Mesendoderm (in vitro differentiated cells): Measurements from ENCODE around the gene NIPBL.

ENCODE experiments used
- DNase-seq: peaks from one replicate; pipeline ENCODE4 v3.0.0; 2013
- H2AK5ac ChIP-seq: 2 replicates; pipeline ENCODE4 v1.6.1; 2013; ENCODE audit warnings: low read length, inconsistent platforms
- H2BK120ac ChIP-seq: 2 replicates; pipeline ENCODE4 v1.6.1; 2013; ENCODE audit warnings: low read depth, mild to moderate bottlenecking, low read length, moderate library complexity, mixed read lengths
- H2BK15ac ChIP-seq: replicated peaks from 2 replicates; pipeline ENCODE4 v1.6.1; 2013; ENCODE audit warnings: low read depth, mild to moderate bottlenecking, moderate library complexity
- H2BK5ac ChIP-seq: 2 replicates; pipeline ENCODE4 v1.6.1; 2013; ENCODE audit warnings: low read length, inconsistent platforms
- H3K18ac ChIP-seq: 2 replicates; pipeline ENCODE4 v1.6.1; 2013; ENCODE audit warnings: mild to moderate bottlenecking, low read length, mixed read lengths
- H3K23ac ChIP-seq: one replicate; pipeline ENCODE4 v1.6.1; 2013; ENCODE audit warnings: low read length
- H3K27ac ChIP-seq: 2 replicates; pipeline ENCODE4 v1.5.1; 2013; ENCODE audit warnings: low read depth, mild to moderate bottlenecking, inconsistent platforms, low read length, moderate library complexity
- H3K27me3 ChIP-seq: 2 replicates; pipeline ENCODE4 v1.6.1; 2013; ENCODE audit warnings: low read length, control low read depth, mild to moderate bottlenecking, inconsistent platforms; ENCODE audit not compliant: insufficient read depth, poor library complexity
- H3K36me3 ChIP-seq: 2 replicates; pipeline ENCODE4 v1.6.1; 2013; ENCODE audit warnings: low read length, inconsistent platforms; ENCODE audit not compliant: control insufficient read depth, insufficient read depth
- H3K4ac ChIP-seq: one replicate; pipeline ENCODE4 v1.6.1; 2013; ENCODE audit warnings: low read depth, mild to moderate bottlenecking, low read length, moderate library complexity
- H3K4me1 ChIP-seq: 2 replicates; pipeline ENCODE4 v1.6.1; 2013; ENCODE audit warnings: low read depth, low read length, inconsistent platforms; ENCODE audit not compliant: control insufficient read depth
- H3K4me2 ChIP-seq: 2 replicates; pipeline ENCODE4 v1.6.1; 2013; ENCODE audit warnings: low read length
- H3K4me3 ChIP-seq: 2 replicates; pipeline ENCODE4 v1.5.1; 2013; ENCODE audit warnings: mild to moderate bottlenecking, low read length
- H3K56ac ChIP-seq: one replicate; pipeline ENCODE4 v1.6.1; 2013; ENCODE audit warnings: low read length
- H3K79me1 ChIP-seq: 2 replicates; pipeline ENCODE4 v1.6.1; 2013; ENCODE audit warnings: low read length, inconsistent platforms
- H3K79me2 ChIP-seq: 2 replicates; pipeline ENCODE4 v1.6.1; 2013; ENCODE audit warnings: mild to moderate bottlenecking, low read length; ENCODE audit not compliant: control insufficient read depth, insufficient read depth
- H3K9ac ChIP-seq: 2 replicates; pipeline ENCODE4 v1.6.1; 2013; ENCODE audit warnings: low read length, inconsistent platforms
- H4K5ac ChIP-seq: one replicate; pipeline ENCODE4 v1.6.1; 2013; ENCODE audit warnings: low read length
- H4K8ac ChIP-seq: one replicate; pipeline ENCODE4 v1.6.1; 2013; ENCODE audit warnings: low read depth, mild to moderate bottlenecking, control low read depth, low read length, moderate library complexity
- WGBS: extraction: QIAGEN DNeasy Blood & Tissue Kit; methylation state at CpG from one replicate; pipeline ENCODE4 v1.1.7; 2013; ENCODE audit warnings: low lambda C conversion rate, missing lambda C conversion rate; ENCODE audit not compliant: insufficient coverage; ENCODE audit errors: extremely low coverage; 5-methylcytosine and 5-hydroxymethylcytosine counted together

NIPBL gene

GRCh38 chr5:36932056-36932455 is 55.5 kb downstream of the NIPBL start:
- Histone ChIP-seq H3K4ac (no peak overlapping the region), H4K5ac (no peak overlapping the region), H3K18ac (no peak overlapping the region), H3K56ac (no peak overlapping the region), H2BK15ac (no peak overlapping the region), H3K23ac (no peak overlapping the region), H2BK120ac (no peak overlapping the region), H3K4me1 (no peaks in the 10 kb centered on the region), H3K79me2 (peaks cover 23% of the 10 kb centered on the region), H3K4me3 (no peak overlapping the region), H3K27me3 (no peaks in the 10 kb centered on the region), H3K79me1 (peaks cover 5% of the 10 kb centered on the region), H4K8ac (no peak overlapping the region), H3K9ac (no peak overlapping the region), H3K27ac (no peak overlapping the region), H2AK5ac (no peak overlapping the region), H2BK5ac (no peak overlapping the region), H3K36me3 (no peaks in the 10 kb centered on the region), H3K4me2 (no peak overlapping the region)
- no peak for DNase-seq
- no CpG with 5 or more reads among the region's 4 CpGs for WGBS

- Histone ChIP-seq H3K36me3 (no peaks in the 10 kb centered on the region), H3K79me2 (peaks cover 20% of the 10 kb centered on the region), H4K8ac (no peak overlapping the region), H2BK120ac (no peak overlapping the region), H3K23ac (no peak overlapping the region), H3K27ac (no peak overlapping the region), H3K4me3 (no peak overlapping the region), H3K18ac (no peak overlapping the region), H3K79me1 (peaks cover 5% of the 10 kb centered on the region), H3K4ac (no peak overlapping the region), H2AK5ac (no peak overlapping the region), H3K4me1 (no peaks in the 10 kb centered on the region), H3K9ac (no peak overlapping the region), H3K4me2 (no peak overlapping the region), H3K56ac (no peak overlapping the region), H2BK5ac (no peak overlapping the region), H3K27me3 (no peaks in the 10 kb centered on the region), H4K5ac (no peak overlapping the region), H2BK15ac (no peak overlapping the region)
- no peak for DNase-seq
- whole genome bisulfite sequencing, result no CpG with 5 or more reads among the region's 1 CpG
Observed at GRCh38 chr5:36932699-36933098, 56.1 kb downstream of the NIPBL start.

GRCh38 chr5:36934740-36935356 is 58.3 kb downstream of the NIPBL start:
- no peak for DNase-seq
- no peak overlapping the region for H3K56ac ChIP-seq
- no peak overlapping the region for H2BK120ac ChIP-seq
- H3K4me3 ChIP-seq, result no peak overlapping the region
- H3K4me1 ChIP-seq, result no peaks in the 10 kb centered on the region
- peaks cover 14% of the 10 kb centered on the region for H3K79me1 ChIP-seq
- no peak overlapping the region for H3K9ac ChIP-seq
- no peak overlapping the region for H3K18ac ChIP-seq
- no peak overlapping the region for H3K27ac ChIP-seq
- no peaks in the 10 kb centered on the region for H3K36me3 ChIP-seq
- peaks cover 30% of the 10 kb centered on the region for H3K79me2 ChIP-seq
- no peak overlapping the region for H2BK5ac ChIP-seq
- no peak overlapping the region for H3K4me2 ChIP-seq
- no CpG with 5 or more reads among the region's 3 CpGs for WGBS
- no peak overlapping the region for H2AK5ac ChIP-seq
- H3K27me3 ChIP-seq, result no peaks in the 10 kb centered on the region
- no peak overlapping the region for H3K4ac ChIP-seq
- H4K8ac ChIP-seq, result no peak overlapping the region
- no peak overlapping the region for H2BK15ac ChIP-seq
- no peak overlapping the region for H4K5ac ChIP-seq
- H3K23ac ChIP-seq, result no peak overlapping the region

GRCh38 chr5:36935805-36936204 is 59.2 kb downstream of the NIPBL start:
- no peak overlapping the region for H4K8ac ChIP-seq
- peaks cover 14% of the 10 kb centered on the region for H3K79me1 ChIP-seq
- no peak overlapping the region for H3K23ac ChIP-seq
- H3K9ac ChIP-seq, result no peak overlapping the region
- WGBS, result no CpG with 5 or more reads among the region's 1 CpG
- H3K79me2 ChIP-seq, result peaks cover 32% of the 10 kb centered on the region
- no peaks in the 10 kb centered on the region for H3K27me3 ChIP-seq
- no peak overlapping the region for H3K4me3 ChIP-seq
- DNase-seq, result no peak
- H3K27ac ChIP-seq, result no peak overlapping the region
- no peaks in the 10 kb centered on the region for H3K36me3 ChIP-seq
- H3K4ac ChIP-seq, result no peak overlapping the region
- no peak overlapping the region for H3K56ac ChIP-seq
- no peak overlapping the region for H3K18ac ChIP-seq
- no peak overlapping the region for H2BK5ac ChIP-seq
- no peak overlapping the region for H2BK15ac ChIP-seq
- H3K4me2 ChIP-seq, result no peak overlapping the region
- no peak overlapping the region for H2AK5ac ChIP-seq
- H3K4me1 ChIP-seq, result no peaks in the 10 kb centered on the region
- no peak overlapping the region for H2BK120ac ChIP-seq
- no peak overlapping the region for H4K5ac ChIP-seq

GRCh38 chr5:36936309-36936708 is 59.7 kb downstream of the NIPBL start:
- H3K23ac ChIP-seq, result no peak overlapping the region
- H2BK5ac ChIP-seq, result no peak overlapping the region
- H3K4me2 ChIP-seq, result no peak overlapping the region
- no peak overlapping the region for H4K5ac ChIP-seq
- H2BK120ac ChIP-seq, result no peak overlapping the region
- H3K4ac ChIP-seq, result no peak overlapping the region
- peaks cover 14% of the 10 kb centered on the region for H3K79me1 ChIP-seq
- H3K18ac ChIP-seq, result no peak overlapping the region
- H3K4me1 ChIP-seq, result no peaks in the 10 kb centered on the region
- no peak overlapping the region for H3K56ac ChIP-seq
- H3K27ac ChIP-seq, result no peak overlapping the region
- no peak overlapping the region for H3K9ac ChIP-seq
- H3K27me3 ChIP-seq, result no peaks in the 10 kb centered on the region
- peaks cover 30% of the 10 kb centered on the region for H3K79me2 ChIP-seq
- DNase-seq, result no peak
- no peak overlapping the region for H3K4me3 ChIP-seq
- no peak overlapping the region for H2AK5ac ChIP-seq
- no CpG with 5 or more reads among the region's 3 CpGs for WGBS
- no peak overlapping the region for H4K8ac ChIP-seq
- no peak overlapping the region for H2BK15ac ChIP-seq
- no peaks in the 10 kb centered on the region for H3K36me3 ChIP-seq

- Histone ChIP-seq H3K79me2 (peaks cover 25% of the 10 kb centered on the region), H3K4me2 (no peak overlapping the region)
- WGBS, result no CpG with 5 or more reads among the region's 5 CpGs
Observed at GRCh38 chr5:36938129-36938528, 61.6 kb downstream of the NIPBL start.

More at GRCh38 chr5:36938129-36938528, 61.6 kb downstream of the NIPBL start:
- DNase-seq, result no peak
- no peaks in the 10 kb centered on the region for H3K27me3 ChIP-seq
- H3K4me3 ChIP-seq, result no peak overlapping the region
- H3K56ac ChIP-seq, result no peak overlapping the region
- no peak overlapping the region for H4K8ac ChIP-seq
- no peak overlapping the region for H2BK5ac ChIP-seq
- H3K27ac ChIP-seq, result no peak overlapping the region
- no peaks in the 10 kb centered on the region for H3K4me1 ChIP-seq
- H4K5ac ChIP-seq, result no peak overlapping the region
- no peak overlapping the region for H3K23ac ChIP-seq
- H3K36me3 ChIP-seq, result no peaks in the 10 kb centered on the region
- H3K4ac ChIP-seq, result no peak overlapping the region
- H2AK5ac ChIP-seq, result no peak overlapping the region
- H3K79me1 ChIP-seq, result peaks cover 12% of the 10 kb centered on the region
- no peak overlapping the region for H3K18ac ChIP-seq
- no peak overlapping the region for H2BK120ac ChIP-seq
- no peak overlapping the region for H3K9ac ChIP-seq
- H2BK15ac ChIP-seq, result no peak overlapping the region
